ENCODE results near the gene ABAT.
A peak's percentile ranks its signal among the peaks of the same experiment; 100 is the strongest.
"Not testable (repeated sequence)": the region's sequence is repeated elsewhere in the genome, so short reads cannot be mapped to it uniquely, and the experiment has no call there.

ABAT gene

DNA sequence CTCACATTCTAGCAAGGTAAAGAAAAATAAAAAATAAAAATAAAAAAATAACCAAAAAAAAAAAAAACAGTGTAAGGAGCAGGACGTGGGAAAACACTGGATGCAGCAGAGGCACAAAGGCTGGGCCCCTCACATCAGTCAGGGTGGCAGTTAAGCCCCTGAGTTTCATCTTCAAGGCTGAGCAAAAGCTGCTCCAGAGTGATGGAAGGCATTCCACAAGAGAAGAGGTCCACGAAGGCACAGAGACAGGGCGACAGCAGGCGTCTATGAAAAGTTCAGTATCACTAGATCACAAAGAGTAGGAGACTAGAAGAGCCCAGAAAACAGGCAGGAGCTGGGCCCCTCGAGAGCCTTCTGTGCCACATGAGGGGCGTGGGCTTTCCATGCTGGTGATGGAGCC lies 111.0 kb downstream of the ABAT start:
- DNase-seq (ENCODE audit: low read depth), result no peak

DNA sequence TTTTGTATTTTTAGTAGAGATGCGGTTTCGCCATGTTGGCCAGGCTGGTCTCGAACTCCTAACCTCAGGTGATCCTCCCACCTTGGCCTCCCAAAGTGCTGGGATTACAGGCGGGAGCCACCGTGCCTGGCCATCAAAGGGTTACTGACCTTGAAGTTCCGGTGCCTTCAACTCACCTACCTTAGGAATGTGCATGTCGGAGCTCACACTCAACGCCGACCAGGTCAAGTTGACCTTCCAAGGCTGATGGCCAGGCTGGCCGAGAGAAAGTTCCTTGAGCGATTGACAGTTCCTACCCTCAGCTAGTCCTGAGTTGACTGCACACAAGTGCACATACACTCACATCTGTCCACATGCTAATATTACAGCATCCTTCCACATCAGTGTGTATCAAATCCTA lies 111.9 kb downstream of the ABAT start:
- DNase-seq (ENCODE audit: low read depth), result not testable (repeated sequence)

DNA sequence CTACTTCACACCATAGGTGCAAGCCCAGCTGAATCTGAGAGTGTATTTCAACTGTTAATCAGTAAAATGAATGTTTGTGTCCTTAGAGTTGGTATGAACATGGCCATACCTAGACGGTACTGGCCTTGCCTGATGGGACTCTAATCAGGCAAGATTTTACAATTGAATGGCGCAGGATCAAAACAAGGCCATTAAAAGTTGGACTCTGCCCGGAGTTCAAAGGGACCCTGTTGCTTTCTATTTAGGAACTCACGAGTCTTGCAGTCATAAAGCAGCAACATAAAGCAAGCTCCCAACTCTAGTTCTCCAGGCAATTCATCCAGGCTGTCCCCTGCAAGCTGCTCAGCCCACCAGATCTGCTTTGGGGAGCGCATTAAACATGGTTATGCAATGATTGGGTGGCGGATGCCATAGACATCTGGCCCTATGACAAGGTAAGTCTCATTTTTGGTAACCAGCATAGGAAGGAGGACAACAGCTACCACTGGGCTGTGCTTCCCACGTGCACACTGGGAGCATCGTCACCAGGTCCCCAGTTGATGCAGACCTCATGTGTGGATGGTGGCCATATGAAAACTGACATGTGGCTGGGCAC lies 114.3 kb downstream of the ABAT start:
- DNase-seq (ENCODE audit: low read depth), result no peak

DNA sequence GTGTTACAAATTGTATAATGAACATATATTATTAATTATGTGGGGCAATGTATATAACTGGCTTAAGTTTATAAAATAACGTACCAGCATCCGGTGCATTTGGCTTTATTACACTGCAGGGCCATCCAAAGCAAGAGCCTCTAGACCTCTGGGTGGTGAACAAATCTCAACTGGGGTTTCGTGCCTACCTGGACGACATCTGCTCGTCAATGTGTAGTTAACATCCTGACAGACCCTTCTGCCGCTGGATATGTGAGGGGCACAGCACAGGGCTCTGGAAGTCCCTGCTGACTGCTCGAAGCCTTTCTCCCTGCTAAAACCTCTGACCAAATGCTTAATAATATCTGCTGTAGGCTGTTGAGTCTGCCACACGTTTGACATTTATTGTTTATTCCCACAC lies 120.7 kb downstream of the ABAT start:
- no peak for DNase-seq (ENCODE audit: low read depth)

DNA sequence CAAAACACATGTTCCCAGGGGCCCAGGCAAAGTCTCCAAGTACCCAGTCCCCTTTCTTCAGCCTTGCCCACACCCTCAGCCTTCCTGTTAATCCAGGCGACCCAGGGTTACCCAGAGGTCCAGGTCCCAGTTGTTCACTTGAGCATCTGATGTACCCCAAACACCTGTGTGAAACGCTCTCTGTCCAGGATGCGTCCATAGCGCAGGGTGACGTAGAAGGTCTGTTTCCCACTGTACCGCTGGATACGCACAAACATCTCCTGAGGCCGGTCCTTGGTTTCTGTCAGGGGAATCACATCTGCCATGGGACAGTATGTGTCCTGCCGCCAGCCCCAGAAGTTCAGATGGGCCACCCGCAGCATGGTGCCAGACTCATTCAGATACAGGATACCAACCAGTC lies 121.4 kb downstream of the ABAT start:
- no peak for DNase-seq (ENCODE audit: low read depth)

DNA sequence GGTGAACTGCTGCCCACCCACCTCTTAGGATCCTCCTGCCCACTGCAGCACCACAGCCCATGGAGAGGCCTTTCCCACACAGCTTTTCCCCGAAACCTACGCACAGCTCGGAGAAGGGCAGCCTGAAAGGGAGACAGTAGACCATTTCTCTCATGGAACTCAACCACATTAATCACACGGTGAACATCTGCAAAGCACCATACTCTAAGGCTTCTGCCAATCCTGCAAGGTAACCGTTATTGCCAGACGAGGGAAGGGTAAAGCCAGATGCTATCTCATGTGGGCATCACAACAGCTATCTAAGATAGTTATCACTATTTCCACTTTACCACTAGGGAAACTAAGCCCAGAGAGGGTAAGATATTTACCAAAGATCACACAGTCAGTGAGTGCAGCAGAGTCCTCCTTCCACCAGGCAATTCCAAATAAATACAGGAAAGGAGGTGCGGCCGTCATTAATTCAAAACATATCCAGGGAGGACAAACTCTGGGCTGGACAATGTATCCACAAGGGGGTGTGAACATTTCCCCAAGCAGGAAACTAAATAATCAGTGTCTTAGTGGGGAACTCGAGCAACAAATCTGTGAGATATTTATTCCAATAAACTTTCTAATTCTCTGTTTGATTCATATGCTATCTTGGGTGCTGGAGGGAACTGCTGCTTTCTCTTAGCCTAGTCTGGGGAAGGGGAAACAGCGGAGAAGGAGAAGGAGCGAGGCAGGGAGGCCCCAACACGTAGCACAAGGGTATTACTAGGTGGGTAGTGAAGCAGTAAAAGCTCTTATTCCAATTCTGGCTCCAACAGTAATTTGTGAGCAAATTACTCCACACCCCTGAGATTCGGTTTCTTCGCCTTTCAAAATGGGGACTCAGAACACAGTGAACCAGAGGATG lies 122.3 kb downstream of the ABAT start:
- no peak for DNase-seq (ENCODE audit: low read depth)

DNA sequence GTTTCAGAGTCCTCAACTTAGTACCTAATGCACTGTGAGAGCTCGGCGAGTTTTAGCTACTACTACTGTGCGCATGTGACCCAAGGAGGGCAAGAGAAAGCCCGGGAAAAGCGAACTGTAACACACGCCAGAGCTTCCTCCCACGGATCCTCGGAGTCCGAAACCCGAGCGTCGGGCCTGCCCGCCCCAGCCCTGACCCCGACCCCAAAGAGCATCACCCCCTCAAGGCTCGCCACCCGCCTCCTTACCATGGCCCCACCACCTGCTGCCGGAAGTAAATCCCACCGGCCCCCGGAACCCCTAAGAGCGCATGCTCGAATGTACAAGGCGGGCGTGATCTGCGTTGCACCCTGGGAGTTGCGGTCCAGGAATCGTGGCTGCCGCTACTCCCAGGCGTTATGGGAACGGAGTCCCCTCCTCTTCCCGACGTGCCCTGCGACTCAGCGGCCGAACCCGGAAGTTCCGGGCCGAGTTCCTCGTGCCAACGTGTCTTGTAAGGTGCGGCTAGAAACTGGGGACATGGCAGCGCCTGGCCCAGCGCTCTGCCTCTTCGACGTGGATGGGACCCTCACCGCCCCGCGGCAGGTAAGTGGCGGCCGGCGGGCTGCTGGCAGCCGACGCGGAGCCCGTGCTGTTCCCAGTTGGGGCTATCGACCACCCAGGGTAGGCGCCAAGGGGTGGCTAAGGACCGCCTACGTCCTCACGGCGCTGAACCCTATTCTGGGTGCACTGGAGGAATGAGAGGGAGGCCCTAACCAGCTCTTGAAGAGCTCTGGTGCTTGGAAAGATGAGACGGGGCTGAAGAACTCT lies 123.2 kb downstream of the ABAT start, which contains the start of the genes PMM2 and TMEM186:
TSS of gene PMM2 (plus strand) at position 476 of the 810 bp plus-strand sequence. CDS start at position 520, 44 bp downstream.
TSS of gene TMEM186 (minus strand) at position 276 of the 810 bp plus-strand sequence. CDS start at position 251, 25 bp downstream.
- DNase-seq (ENCODE audit: low read depth), result peak; percentile 86

DNA sequence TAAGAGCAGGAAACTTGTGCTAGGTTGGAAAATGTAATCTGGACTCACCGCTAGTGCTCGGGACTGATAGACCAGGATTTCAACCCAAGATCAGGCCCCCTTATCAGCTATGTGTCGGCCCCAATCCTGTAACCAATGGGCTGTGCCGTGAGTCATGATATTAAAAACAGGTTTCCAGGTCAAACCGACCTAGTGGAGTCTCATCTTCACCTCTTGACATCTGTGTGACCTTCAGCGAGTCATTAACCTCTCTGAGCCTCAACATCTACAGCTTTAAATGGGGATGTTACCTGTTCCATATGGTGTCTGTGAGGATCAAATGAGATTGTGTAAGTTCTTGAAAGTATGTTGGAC lies 123.7 kb downstream of the ABAT start:
- peak; percentile 2 for DNase-seq (ENCODE audit: low read depth)

DNA sequence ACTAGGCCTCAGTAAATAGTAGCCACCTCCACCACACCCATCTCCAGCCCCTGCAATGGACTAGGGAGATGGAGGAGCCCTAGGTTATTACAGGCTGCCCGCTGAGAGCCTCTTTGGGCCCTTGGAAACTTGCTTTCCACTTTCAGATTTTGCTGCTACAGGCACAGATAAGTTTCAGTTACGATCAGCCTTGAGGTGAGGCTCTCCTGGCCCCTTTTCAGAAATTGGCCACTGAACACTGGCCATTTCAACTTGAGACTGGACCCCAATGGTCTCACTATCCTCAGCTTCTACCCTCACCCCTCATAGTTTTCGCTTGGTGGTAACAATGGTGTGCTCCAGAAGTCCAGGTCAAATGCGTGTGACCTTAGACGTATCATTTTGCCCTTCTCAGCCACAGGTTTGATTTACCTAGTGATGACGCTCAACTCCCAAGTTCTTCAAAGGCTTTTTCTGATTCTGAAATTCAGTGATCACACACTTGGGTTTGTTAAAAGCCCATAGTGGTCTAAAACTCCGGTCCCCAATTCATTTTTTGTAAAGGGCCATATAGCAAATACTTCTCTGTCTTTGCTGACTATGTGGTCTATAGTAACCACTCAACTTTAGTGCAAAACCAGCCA lies 124.2 kb downstream of the ABAT start:
- no peak for DNase-seq (ENCODE audit: low read depth)

DNA sequence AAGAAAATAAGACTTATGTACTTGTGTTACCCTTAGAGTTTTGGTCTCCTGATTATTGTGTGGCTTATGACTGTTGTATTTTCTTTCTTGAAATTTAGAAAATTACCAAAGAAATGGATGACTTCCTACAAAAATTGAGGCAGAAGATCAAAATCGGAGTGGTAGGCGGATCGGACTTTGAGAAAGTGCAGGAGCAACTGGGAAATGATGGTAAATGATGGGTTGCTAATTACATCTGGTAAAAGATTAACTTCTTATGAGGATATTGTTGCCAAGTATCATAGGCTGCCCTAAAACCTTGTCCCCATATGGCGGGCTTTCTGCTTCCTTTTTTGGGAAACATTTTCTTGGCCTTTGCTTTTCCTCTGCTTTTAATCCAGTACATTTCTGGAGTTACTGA lies 127.3 kb downstream of the ABAT start:
- DNase-seq (ENCODE audit: low read depth), result no peak

DNA sequence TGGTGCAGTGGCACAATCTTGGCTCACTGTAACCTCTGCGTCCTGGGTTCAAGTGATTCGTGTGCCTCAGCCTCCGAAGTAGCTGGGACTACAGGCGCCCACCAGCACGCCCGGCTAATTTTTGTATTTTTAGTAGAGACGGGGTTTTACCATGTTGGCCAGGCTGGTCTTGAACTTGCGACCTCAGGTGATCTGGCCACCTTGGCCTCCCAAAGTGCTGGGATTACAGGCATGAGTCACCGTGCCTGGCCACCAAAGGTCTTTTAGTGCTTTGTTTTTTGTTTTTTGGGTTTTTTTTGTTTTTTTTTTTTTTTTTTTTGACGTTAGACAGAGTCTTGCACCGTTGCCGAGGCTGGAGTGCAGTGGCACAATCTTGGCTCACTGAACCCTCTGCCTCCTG lies 129.3 kb downstream of the ABAT start:
- DNase-seq (ENCODE audit: low read depth), result not testable (repeated sequence)

DNA sequence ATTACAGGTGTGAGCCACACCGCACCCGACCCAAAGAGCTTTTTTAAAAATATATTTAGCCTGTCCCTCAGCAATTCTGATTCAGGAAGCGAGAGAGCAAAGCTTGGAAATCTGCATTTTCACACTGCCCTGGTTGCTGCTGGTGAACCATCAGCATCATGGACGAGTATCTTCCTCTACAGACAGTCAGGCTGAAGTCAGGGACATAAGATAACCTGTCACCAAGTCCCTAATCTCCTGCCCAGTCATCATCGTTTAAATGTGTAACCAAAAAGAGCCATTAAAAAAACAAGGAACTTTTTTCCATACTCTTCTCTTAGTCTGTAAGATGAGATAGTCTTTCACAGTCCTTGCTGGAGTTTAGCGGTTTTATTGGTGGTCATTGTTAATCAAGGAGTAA lies 129.9 kb downstream of the ABAT start:
- DNase-seq (ENCODE audit: low read depth), result no peak

DNA sequence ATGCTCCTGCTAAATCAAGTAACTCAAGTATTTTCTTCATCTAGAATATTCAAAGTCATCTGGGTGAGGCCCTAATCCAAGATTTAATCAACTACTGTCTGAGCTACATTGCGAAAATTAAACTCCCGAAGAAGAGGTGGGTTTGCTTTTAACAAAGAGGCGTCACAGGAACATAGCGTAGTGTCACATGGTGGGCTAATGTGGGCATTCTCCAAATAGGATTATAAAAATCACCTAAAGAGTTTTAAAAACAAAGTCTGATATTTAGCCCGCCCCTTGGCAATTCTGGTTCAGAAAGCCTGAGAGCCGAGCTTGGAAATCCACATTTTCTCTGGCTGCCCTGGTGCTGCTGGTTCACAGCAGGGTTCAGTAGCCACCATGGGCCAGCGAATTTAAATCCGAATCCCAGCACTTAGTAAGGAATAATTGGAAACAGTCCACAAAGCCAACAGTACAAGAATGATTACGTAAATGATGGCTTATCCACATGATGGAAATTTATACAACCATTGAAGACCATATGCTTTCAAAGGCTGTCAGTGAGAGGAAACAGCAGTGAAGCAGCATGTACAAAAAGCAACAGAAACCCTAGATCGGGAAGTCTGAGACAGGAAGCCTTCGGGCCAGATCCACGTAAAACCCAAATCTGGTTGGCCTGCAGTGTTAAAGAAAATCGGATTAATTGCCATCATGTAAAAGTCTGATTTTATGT lies 132.0 kb downstream of the ABAT start:
- DNase-seq (ENCODE audit: low read depth), result no peak

DNA sequence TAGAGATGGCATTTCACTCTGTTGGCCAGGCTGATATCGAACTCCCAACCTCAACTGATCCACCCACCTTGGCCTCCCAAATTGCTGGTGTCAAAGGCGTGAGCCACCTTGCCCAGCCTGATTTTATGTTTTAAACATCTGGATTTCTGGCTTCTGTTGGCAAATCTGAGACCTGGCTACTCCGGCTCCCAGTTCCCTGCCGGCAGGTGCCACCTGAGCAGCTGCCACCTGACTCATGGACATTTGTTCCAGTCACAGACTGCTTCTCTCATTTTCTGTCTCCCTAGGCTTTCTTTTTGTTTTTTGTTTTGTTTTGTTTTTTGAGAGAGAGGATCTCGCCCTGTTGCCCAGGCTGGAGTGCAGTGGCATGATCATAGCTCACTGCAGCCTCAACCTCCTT lies 132.8 kb downstream of the ABAT start:
- no peak for DNase-seq (ENCODE audit: low read depth)

DNA sequence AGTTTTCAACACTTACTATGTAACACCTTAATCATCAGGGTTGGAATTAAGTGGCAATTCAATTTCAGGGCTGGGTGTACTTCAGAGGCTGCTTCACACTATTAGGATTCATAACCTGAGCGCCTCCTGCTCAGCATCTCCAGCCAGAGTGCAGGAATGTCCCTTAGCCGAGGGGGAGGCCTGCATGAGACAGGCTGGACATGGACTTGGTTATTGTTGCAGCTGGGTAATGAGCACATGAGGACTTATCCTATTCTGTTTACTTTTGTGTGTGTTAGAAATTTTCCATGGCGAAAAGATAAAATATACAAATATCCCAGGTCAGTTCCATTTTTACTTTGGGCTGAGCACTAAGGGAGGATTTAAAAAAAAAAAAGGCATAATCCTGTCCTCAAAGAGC lies 133.6 kb downstream of the ABAT start:
- DNase-seq (ENCODE audit: low read depth), result no peak

DNA sequence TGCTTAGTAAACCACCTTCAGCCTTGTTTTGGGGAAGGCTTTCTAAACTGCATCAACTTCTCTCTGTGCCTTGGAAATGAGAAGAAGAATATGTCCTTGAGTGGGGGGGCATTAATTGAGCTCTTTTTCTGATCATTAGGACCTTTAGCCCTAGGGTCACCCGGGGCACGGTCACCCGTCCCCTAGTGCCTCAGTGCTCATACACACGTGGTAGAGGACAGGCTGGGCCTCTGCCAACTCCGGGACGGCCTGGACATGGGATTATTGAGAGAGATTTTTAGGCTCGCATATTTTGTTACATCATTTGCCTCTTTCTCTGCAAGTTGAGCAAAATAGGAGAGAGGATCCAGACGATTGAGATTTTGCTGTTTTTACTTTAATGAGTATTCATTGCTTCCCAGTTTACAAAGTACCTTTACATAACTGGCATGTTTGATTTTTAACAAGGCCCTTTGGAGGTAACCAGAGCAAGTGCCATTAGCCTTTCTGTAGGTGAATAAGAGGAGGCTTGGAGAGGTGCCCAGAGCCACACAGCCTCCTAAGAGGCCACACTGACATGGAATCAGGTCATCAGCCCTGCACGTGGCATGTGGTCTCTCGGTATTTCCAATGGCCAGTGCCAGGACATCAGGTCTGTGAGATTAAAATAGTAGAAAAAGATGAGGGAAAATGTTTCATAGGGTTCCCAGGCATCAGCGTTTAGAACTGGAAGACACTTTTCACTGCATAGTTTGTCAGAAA lies 134.4 kb downstream of the ABAT start:
- DNase-seq (ENCODE audit: low read depth), result no peak

DNA sequence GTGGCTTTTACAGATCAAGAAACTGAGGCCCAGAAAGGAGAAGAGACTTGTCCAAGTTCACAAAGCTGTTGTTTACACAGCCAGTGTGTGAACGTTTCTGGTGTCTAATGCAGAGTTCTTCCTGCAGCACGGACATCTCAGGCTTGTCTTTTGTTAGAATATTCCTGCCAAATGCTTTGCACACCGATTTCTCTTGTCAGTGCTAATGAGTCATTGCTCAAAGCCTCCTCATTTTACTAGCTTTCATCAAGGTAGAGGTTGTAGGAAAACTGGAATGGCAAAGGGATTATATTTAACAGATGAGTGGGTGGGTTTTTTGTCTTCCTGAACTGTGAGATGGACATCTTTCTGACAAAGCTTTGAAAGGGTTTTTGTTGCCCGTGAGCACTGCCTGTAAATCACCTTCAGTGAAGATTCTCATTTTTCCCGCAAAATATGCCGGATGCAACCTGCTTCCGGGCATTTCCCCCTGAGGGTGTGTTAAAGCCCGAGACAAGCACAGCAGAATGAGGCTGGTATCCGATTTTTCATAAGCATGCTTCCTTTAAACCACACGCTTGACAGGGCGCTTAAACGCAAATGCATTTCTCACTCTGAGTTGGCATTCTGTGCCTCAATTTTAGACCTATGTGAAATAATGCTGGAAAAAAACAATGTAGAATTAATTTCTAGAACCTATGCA lies 137.9 kb downstream of the ABAT start:
- no peak for DNase-seq (ENCODE audit: low read depth)

DNA sequence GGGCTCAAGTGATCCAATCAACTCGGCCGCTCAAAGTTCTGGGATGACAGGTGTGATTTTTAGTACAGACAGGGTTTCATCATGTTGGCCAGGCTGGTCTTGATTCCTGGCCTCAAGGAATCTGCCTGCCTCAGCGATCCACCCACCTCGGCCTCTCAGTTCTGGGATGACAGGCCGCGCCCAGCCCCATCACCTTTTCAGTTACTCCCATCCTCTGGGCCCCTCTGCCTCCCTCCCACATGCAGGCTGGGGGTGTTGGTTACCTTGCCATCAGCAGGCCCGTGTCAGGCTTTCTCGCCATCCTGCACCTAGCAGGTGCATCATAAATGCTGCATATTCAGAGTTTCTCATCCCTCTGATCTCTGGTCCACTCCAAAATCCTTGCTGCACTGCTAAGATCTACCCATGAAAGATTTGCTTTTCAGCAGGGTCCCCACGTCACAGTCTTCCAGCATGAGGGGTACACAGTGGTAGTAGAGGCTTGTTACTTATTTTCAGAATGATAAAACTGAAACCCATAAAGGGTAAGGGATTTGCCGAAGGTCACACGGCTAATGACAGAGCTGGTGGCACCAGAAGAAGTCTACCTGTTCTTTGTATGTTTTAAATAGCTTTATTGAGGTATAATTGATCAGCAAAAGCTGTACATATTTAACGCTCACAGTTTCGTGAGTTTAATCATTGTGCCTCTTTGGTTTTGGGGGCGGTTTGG lies 139.8 kb downstream of the ABAT start:
- no peak for DNase-seq (ENCODE audit: low read depth)

DNA sequence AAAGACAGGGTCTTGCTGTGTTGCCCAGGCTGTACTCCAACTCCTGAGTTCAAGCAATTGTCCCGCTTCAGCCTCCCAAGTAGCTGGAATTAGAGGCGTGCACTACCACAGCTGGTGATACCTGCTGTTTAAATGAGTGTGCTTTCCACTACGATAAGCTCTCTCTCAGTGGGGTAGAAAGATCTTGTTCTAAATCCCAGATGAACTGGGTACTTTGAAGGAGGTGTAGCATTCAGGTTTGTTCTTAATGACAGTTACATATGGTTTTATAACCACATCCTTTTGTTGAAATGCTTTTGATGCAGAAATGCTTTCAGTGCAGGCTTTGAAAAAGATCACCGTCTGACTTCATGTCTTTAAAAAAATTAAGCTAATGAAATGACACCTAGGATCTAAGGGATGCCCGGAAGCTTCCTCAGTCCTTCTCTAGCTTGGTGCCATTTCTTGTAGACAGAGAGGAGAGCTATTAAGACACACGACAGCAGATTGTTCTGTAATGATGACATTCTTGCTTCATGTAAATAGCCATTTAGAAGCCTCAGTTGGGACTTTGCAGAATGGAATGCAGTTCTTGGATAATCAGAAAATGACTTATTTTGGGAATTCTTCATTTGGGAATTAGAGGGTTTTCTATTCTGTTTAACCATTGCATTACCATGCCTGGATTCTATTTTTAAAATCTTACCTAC lies 142.7 kb downstream of the ABAT start:
- no peak for DNase-seq (ENCODE audit: low read depth)

Data from non-pigmented ciliary epithelial cell (primary cell).